IMR-90 (cell line): ENCODE data around the gene TOR2A.

Experiments used
- CHD1 ChIP-seq: IDR thresholded peaks from 2 replicates; pipeline ENCODE4 v1.6.1; 2012; ENCODE audit warnings: low read depth, low read length, improper control_type of control experiment
- CTCF ChIP-seq: conservative IDR thresholded peaks from 2 replicates; pipeline ENCODE4 v1.5.1; 2012; ENCODE audit warnings: mild to moderate bottlenecking, low read depth, low read length, improper control_type of control experiment
- POLR2A ChIP-seq: IDR thresholded peaks from 2 replicates; pipeline ENCODE4 v1.6.1; 2012; ENCODE audit warnings: mild to moderate bottlenecking, low read depth, low read length

- TF ChIP-seq CHD1 (no peak), POLR2A (no peak), CTCF (no peak)
Measured at GRCh38 chr9:127708952-127709587, 26.0 kb downstream of the TOR2A start.
